AG08395 (cell line): ENCODE data around the gene RBBP7.

Experiments used
- DNase-seq: peaks from one replicate; pipeline ENCODE4 v3.0.0; 2012; ENCODE audit warnings: mixed read lengths, low spot score

Gene RBBP7

GRCh38 chrX:16825264-16826035, 44.7 kb downstream of the RBBP7 start:
- DNase-seq, result peak; percentile 27

GRCh38 chrX:16822723-16823122, 47.4 kb downstream of the RBBP7 start:
- DNase-seq, result peak; percentile 90

GRCh38 chrX:16819634-16820033, 50.5 kb downstream of the RBBP7 start:
- DNase-seq, result no peak

GRCh38 chrX:16814597-16814996, 55.6 kb downstream of the RBBP7 start:
- DNase-seq, result no peak

GRCh38 chrX:16807976-16808542, 62.1 kb downstream of the RBBP7 start:
- peak; percentile 81 for DNase-seq

GRCh38 chrX:16807548-16807947, 62.6 kb downstream of the RBBP7 start:
- peak; percentile 72 for DNase-seq

GRCh38 chrX:16804923-16805464, 65.2 kb downstream of the RBBP7 start:
- DNase-seq, result no peak

GRCh38 chrX:16797841-16798240, 72.3 kb downstream of the RBBP7 start:
- no peak for DNase-seq

GRCh38 chrX:16797358-16797757, 72.8 kb downstream of the RBBP7 start:
- DNase-seq, result no peak

GRCh38 chrX:16796298-16796697, 73.9 kb downstream of the RBBP7 start:
- DNase-seq, result no peak
